Heart left ventricle (tissue), 16 donors: ENCODE data around the gene AOC2. TPM values are rescaled to one million over a fixed set of nuclear protein-coding genes. Genes with fewer than 3 reads are reported as not detected.
A peak's percentile ranks its signal among the peaks of the same experiment; 100 is the strongest.
"Not testable (repeated sequence)": the region's sequence is repeated elsewhere in the genome, so short reads cannot be mapped to it uniquely, and the experiment has no call there.

Experiments
- ATAC-seq, 4 donors: fragments of 200-7000 bp; cut with Tn5 transposase; one replicate each; pipeline ENCODE4 v1.9.1; 2020 to 2022; ENCODE audit warnings: moderate library complexity in 4 of 4, mild to moderate bottlenecking in 3 of 4, moderate number of reproducible peaks in 1 of 4
- DNase-seq, 5 donors: peaks; one replicate each; pipeline ENCODE4 v3.0.0-alpha.2; 2020
- H3K27ac ChIP-seq, 12 donors: fragments of 200-600 bp; sonication (generic) in 4 of 12; one replicate each; pipeline versions ENCODE4 v1.5.0 to v1.8.0; 2016 to 2022; ENCODE audit warnings: mild to moderate bottlenecking in 2 of 12
- H3K27me3 ChIP-seq, 9 donors: fragments of 200-600 bp; sonication (generic) in 2 of 9; one replicate each; pipeline versions ENCODE4 v1.5.1 to v1.8.0; 2016 to 2022; ENCODE audit warnings: mild to moderate bottlenecking in 3 of 9
- H3K36me3 ChIP-seq, 9 donors: fragments of 200-600 bp; sonication (generic) in 2 of 9; one replicate each; pipeline versions ENCODE4 v1.5.0 to v1.8.0; 2018 to 2022; ENCODE audit warnings: mild to moderate bottlenecking in 2 of 9
- H3K4me1 ChIP-seq, 12 donors: fragments of 200-600 bp; sonication (generic) in 4 of 12; one replicate each; pipeline versions ENCODE4 v1.5.0 to v1.8.0; 2016 to 2022; ENCODE audit warnings: mild to moderate bottlenecking in 3 of 12
- H3K4me3 ChIP-seq, 12 donors: fragments of 200-600 bp; sonication (generic) in 4 of 12; one replicate each; pipeline versions ENCODE4 v1.5.0 to v1.8.0; 2017 to 2022; ENCODE audit warnings: mild to moderate bottlenecking in 9 of 12, moderate library complexity in 4 of 12
- H3K9me3 ChIP-seq, 12 donors: fragments of 200-600 bp; sonication (generic) in 4 of 12; one replicate each; pipeline versions ENCODE4 v1.5.0 to v1.8.0; 2016 to 2022; ENCODE audit warnings: mild to moderate bottlenecking in 1 of 12
- CTCF ChIP-seq, 12 donors: fragments of 200-600 bp; sonication (generic) in 4 of 12; IDR thresholded peaks; one replicate each; pipeline versions ENCODE4 v1.5.0 to v1.8.0; 2018 to 2022; ENCODE audit warnings: antibody characterized with exemption in 12 of 12, mild to moderate bottlenecking in 5 of 12
- POLR2A ChIP-seq, 2 donors: fragments of 450-650 bp; IDR thresholded peaks; one replicate each; pipeline ENCODE4 v1.6.1; 2017; ENCODE audit warnings: antibody characterized with exemption in 2 of 2, mild to moderate bottlenecking in 2 of 2, moderate library complexity in 2 of 2
- WGBS, 4 donors: extraction: QIAGEN DNeasy Blood & Tissue Kit in 2 of 4; methylation state at CpG; one replicate each; pipeline versions ENCODE4 v1.1.5 to v1.1.7; 2013 to 2018; 5-methylcytosine and 5-hydroxymethylcytosine counted together
- intact Hi-C, 10 donors: fragments of 100-400 bp; cut with DNase I; formaldehyde crosslinking; loops; one replicate each; pipeline versions ENCODE4 v1.11.1 to v1.14.2; 2022
- polyA plus RNA-seq, 2 donors: library from polyadenylated mRNA; stranded (reverse); fragments of 200-250 nt; gene quantifications; one replicate each; pipeline ENCODE4 v1.2.3, GENCODE V29; 2013
- total RNA-seq, 9 donors: library from RNA; depleted of rRNA in 2 of 9; stranded (reverse); fragments of >200 nt in 2 of 9; fragmentation: NEBNext Ultra II Directional in 3 of 9; extraction: Animal tissue kit (Norgen Biotek cat#: 25700) in 3 of 9; gene quantifications; one replicate each; pipeline versions ENCODE4 v1.1.0 to v1.2.4, GENCODE V29; 2016 to 2023
- donor health status: ischemic (EF 13 %, LVEDD 7.1; RV severe dilation, severe dysfunction).
- donor health status: healthy with polysubstance abuse.
- donor health status: DM: no; HTN: yes; CAD: no.
- donor health status: DM: no; HTN: no; CAD: no.
- donor health status: ischemic (EF 25% LVEDD 6.9; RV normal size, moderate dysfunction).
- donor health status: ischemic (EF 25% LVEDD 5.7; RV mildly dilated, moderate dysfunction).
- donor health status: healthy.
- donor health status: DM: yes; HTN: yes; CAD: no.
- donor health status: ischemic (EF 35%, LVEDD 5.7; RV mildly dilated, moderate dysfunction).
- donor health status: nonischemic (EF 11% LVEDD 7.7; RV severe dilation, severe dysfunction).
- donor health status: DM: yes; HTN: yes; CAD: no.
- donor health status: PGD.
- donor health status: ischemic (EF 29% LVEDD 5.4; RV normal size, mild dysfunction).
- donor health status: nonischemic (EF 23%, LVEDD 6.1; RV moderate dilation, normal function).

The AOC2 gene
- total and polyA plus RNA-seq, 11 donors, result 0.21 to 0.88 (median 0.44) TPM

- DNase-seq (no peak), ATAC-seq (no peak)
- Histone ChIP-seq H3K27me3 (no peaks in the 10 kb centered on the region), H3K4me1 (peaks cover 0 to 28% (median 9%) of the 10 kb centered on the region in 12 donors), H3K36me3 (peaks cover 0 to 18% (median 17%) of the 10 kb centered on the region in 9 donors), H3K27ac (no peak overlapping the region), H3K4me3 (no peak overlapping the region), H3K9me3 (no peaks in the 10 kb centered on the region)
- TF ChIP-seq CTCF (IDR thresholded peaks at IDR 0.05), result no peak
- TF ChIP-seq POLR2A (IDR thresholded peaks at IDR 0.05), result no peak
- intact Hi-C loops, result loop anchor here in 1 of 10 donors (5.0 kb wide), 1 partner anchor 43 kb away; no protein-coding TSS in a partner anchor
- WGBS, 4 donors, result 84 to 91% (median 90%) methylated on average over 4 to 9 of the region's 9 CpGs
Measured at GRCh38 chr17:42849031-42849430, 4.7 kb downstream of the AOC2 start.

- H3K4me3 ChIP-seq, result peak overlapping the region in 3 of 12 donors; percentile 6 to 10 (median 8)
- H3K9me3 ChIP-seq, result no peaks in the 10 kb centered on the region
- peak overlapping the region in 1 of 12 donors; percentile 85 for H3K27ac ChIP-seq
- WGBS, 4 donors, result 53 to 64% (median 58%) methylated on average over 8 of the region's 8 CpGs
- H3K27me3 ChIP-seq, result peaks cover 0 to under 1% (median 0%) of the 10 kb centered on the region in 9 donors
- intact Hi-C loops, result loop anchor here in 1 of 10 donors (5.0 kb wide), 1 partner anchor 43 kb away; no protein-coding TSS in a partner anchor
- peaks cover 0 to 12% (median 11%) of the 10 kb centered on the region in 9 donors for H3K36me3 ChIP-seq
- DNase-seq (peak in 1 of 5 donors; percentile 56), ATAC-seq (no peak)
- peaks cover 0 to 28% (median 9%) of the 10 kb centered on the region in 12 donors for H3K4me1 ChIP-seq
- TF ChIP-seq CTCF (IDR thresholded peaks at IDR 0.05), result no peak
Measured at GRCh38 chr17:42849451-42850181, 5.2 kb downstream of the AOC2 start.

GRCh38 chr17:42850954-42851353 lies 6.6 kb downstream of the AOC2 start, which contains the start of gene AOC3:
AOC3 (plus strand) TSS chr17:42851199; CDS start chr17:42851344, 145 bp downstream.
- Histone ChIP-seq H3K27me3 (peaks cover 0 to 4% (median 0%) of the 10 kb centered on the region in 9 donors), H3K4me3 (peak within 1 kb of the TSS in 11 of 12 donors; percentile 6 to 56 (median 39)), H3K27ac (peak within 1 kb of the TSS in 6 of 12 donors; percentile 23 to 85 (median 60)), H3K4me1 (peaks cover 0 to 30% (median 9%) of the 10 kb centered on the region in 12 donors), H3K36me3 (no peaks in the 10 kb centered on the region), H3K9me3 (no peaks in the 10 kb centered on the region)
- WGBS, 4 donors, result 19 to 57% (median 47%) methylated on average over 9 of the region's 9 CpGs
- DNase-seq, result peak in 4 of 5 donors; percentile 44 to 63 (median 52)
- ATAC-seq, result peak in 3 of 4 donors; percentile 26 to 54 (median 49)
- intact Hi-C loops, result no loop called here
- TF ChIP-seq POLR2A (IDR thresholded peaks at IDR 0.05), result no peak

- peaks cover 0 to 30% (median 9%) of the 10 kb centered on the region in 12 donors for H3K4me1 ChIP-seq
- H3K36me3 ChIP-seq, H3K9me3 ChIP-seq, H3K27me3 ChIP-seq, intact Hi-C loops: not testable (repeated sequence)
- DNase-seq (peak in 1 of 5 donors; percentile 28), ATAC-seq (peak in 1 of 4 donors; percentile 5)
- peak overlapping the region in 6 of 12 donors; percentile 23 to 85 (median 60) for H3K27ac ChIP-seq
- peak overlapping the region in 11 of 12 donors; percentile 6 to 56 (median 39) for H3K4me3 ChIP-seq
- 76 to 97% (median 80%) methylated on average over 5 to 25 of the region's 28 CpGs for WGBS, 4 donors
Measured at GRCh38 chr17:42851371-42852240, 7.2 kb downstream of the AOC2 start.
